Jurkat, Clone E6-1 (cell line): ENCODE results near the gene SIL1.

ENCODE experiments used
- DNase-seq: peaks from one replicate; pipeline ENCODE4 v3.0.0-alpha.2; 2011; ENCODE audit warnings: low read depth, low spot score
- H3K4me3 ChIP-seq: 2 replicates; pipeline ENCODE4 v1.5.1; 2011; ENCODE audit warnings: mild to moderate bottlenecking, low read length, control low read depth, moderate library complexity

Gene SIL1

GRCh38 chr5:138975098-138975847 is 222.9 kb downstream of the SIL1 start:
- no peak overlapping the region for H3K4me3 ChIP-seq
- no peak for DNase-seq

DNA sequence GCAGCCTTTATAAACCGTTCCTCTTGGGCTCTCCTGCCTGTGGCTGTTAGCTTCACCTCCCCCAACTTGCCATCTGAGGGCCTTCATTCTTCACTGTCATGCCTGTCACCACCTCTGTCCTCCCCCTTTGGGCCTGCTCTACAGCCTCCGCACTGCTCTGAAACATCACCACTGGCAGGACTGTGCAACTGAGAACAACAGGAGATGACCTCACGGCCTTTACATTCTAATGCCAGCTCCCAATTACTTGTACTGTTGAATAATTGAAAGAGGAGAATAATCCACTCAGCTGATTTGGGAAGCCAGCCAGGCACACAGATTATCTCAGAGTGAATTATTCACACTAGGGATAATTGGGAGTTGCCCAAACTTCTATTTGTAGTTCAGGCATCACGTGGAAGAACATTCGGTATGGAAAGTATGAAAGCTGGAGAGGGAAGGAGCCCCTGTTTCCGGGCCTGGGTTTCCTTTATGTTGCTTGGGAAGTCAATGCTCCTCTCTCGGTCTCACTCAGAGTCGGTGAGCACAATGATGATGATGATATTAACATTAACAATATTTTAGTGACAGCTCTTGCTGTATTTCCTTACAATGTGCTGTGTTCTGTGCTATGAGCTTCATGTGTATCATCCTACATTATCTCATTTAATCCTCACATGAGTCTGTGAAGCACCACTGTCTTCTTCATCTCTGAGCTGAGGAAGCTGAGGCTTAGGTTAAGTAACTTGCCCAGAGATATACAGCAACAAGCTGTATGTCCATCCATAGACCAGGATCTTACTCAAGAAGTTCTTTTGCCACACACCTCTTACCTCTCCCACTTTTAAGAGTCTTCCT is 223.7 kb downstream of the SIL1 start:
- no peak overlapping the region for H3K4me3 ChIP-seq
- no peak for DNase-seq

GRCh38 chr5:138972836-138973235 is 225.3 kb downstream of the SIL1 start:
- no peak overlapping the region for H3K4me3 ChIP-seq
- DNase-seq = no peak

DNA sequence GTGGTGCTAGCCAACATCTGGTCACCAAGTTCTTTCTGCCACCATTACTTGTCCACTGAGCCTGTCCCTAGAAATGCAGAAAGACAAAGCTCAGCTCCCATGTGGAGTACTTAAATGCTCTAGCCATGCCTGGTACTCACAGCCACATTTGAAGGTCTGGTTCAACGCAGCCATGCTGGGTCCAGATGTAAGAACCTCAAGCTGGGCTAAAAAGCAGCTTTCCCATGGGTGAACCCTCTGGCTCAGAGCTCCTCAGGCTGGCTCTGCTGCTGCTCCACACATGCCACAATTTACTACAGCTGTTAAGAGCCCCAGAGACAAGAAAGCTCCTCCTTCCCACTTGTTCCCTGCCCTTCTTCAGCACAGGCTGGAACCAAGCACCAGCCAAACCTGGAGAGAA is 225.9 kb downstream of the SIL1 start:
- DNase-seq = no peak
- H3K4me3 ChIP-seq = no peak overlapping the region

DNA sequence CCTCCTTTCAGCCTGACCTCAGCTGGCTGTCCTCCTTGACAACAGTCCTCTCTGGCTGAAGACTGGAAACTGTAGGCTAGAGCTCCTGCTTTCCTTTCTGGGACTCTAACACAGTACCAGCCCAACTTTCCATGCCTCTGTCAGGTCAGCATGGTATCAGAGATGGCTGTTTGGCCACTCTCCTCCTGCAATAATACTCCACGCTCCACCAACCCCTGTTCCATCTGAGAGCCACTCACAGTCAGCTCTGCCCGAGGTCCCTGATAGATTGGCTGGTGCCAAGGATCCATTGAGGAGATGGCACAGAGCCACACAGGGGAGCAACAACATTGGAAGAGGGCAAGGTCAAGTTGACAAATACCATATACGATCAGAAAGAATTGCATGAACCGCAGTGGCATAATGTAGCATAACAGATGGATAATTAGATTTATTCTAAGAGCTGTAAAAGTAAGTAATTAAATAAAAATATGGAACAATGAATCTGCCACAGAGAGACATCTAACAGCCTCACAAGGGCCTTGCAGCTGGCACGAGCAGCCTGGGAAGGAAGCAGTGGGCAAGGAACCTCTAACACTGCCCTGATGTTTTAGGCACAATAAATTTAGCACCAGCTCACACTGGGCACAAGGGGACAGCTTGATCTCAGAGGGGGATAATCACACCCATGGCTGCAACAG is 228.7 kb downstream of the SIL1 start:
- DNase-seq = no peak

GRCh38 chr5:138968601-138969000 is 229.6 kb downstream of the SIL1 start:
- no peak for DNase-seq
- H3K4me3 ChIP-seq = no peak overlapping the region

More for the DNA sequence above, 228.7 kb downstream of the SIL1 start:
- no peak overlapping the region for H3K4me3 ChIP-seq

- H3K4me3 ChIP-seq = no peak overlapping the region
- DNase-seq = no peak
These were observed 230.2 kb downstream of the SIL1 start for GRCh38 chr5:138967791-138968448.

DNA sequence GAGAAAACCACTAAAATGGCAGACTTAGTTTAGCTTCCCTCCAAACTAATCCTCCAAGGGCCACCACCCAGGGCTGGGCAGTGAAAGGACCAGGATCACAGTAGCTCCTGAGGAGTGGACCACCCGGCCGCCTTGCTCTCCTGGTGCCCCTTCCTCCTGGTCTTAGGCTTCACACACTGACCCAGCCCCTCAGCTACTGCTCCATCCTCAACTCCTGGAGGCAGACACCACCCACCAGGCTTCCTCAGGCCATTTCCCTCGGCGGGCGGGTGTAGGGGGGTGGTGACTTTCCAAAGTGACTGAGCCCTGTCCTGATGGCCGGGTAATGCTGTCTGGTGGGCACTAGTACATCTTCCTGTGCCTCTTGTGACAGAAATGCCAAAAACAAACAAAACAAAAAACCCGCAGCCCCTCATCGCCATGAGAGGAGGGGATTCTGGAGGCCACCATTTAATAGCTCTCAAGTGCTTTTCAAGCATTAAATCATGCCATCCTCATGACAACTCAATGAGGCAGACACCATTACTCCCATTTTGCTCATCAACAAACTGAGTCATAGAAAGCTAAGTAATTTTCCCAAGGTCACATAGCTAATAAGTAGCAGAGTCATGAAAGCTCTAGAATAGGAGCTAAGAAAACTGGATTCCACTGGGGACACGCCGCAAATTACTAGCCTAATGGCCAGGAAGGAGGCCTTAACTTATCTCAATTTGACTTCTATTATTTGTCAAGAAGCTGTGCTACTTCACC is 231.8 kb downstream of the SIL1 start:
- no peak overlapping the region for H3K4me3 ChIP-seq
- no peak for DNase-seq

DNA sequence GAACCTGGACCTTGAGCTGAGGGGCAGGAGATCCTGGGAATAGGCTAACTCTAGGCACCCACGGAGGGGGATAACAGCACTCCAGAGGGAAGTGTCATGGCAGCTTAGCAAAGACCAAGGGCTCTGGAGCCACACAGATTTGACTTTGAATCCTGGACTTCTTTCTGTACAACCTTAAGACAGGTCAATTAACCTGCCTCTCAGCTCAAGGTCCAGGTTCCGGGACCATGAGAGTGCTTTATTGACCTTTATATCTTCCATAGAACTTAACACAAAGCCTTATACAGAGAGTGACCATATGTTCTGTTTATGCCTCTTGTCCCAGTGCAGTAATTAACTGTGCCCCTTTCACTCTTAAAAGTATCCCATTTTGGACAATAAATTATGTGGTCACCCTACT is 232.5 kb downstream of the SIL1 start:
- no peak for DNase-seq
- H3K4me3 ChIP-seq = no peak overlapping the region

DNA sequence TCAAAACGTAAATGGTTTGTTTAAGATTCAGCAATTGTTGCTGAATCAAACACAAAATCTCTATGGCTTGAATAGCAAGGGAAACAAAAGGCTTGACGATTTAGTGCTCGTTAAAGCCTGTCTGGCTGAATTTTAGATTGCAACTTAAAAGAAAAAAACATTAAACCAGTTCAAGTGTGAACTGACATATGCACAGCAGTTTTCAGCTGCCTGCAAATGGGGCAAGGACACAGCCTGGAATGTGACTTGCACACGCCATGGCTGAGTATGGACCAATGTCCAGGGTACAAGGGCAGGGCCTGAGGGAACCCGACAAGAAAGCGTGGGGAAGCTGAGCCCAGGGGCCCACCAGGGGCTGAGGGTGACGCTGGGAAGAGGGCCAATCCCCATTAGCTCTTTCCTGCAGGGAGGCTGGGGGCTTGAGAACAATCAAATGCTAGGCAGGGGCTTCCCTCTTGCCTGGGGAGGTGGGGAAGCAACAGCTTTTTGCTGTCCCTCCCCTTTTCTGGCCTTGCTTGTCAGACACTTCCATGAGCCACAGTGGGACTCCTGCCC is 233.4 kb downstream of the SIL1 start:
- H3K4me3 ChIP-seq = no peak overlapping the region
- DNase-seq = no peak

DNA sequence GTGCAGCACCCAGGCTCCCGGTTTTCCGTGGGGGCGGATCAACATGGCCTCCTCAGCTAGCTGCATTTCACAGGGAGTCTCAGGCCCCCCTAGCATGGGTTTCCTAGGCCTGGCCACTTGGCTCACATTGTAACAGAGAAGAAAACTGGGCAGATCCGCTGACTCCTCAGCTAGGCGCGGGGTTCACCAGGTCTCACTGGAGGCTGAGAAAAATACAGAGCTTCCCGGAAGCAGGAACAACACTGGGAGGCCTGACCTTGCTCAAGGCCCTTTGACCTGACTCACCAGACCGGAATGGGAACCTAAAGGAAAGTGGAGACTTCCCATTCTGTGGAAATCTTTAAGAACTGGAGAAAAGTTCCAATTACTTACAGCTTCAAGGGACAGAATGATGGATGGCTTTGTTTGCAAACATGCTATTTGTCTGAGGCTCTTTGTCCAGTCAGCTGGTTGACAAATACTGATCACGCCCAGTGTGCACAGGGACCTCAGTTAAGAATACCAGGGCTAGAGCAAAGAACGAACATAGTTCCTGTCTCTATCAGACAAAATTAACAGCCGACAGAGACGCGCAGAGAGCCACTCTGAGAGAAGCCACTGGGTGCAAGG is 234.3 kb downstream of the SIL1 start:
- H3K4me3 ChIP-seq = no peak overlapping the region
- no peak for DNase-seq

- no peak overlapping the region for H3K4me3 ChIP-seq
- DNase-seq = no peak
These were observed 235.4 kb downstream of the SIL1 start for GRCh38 chr5:138962614-138963370.

GRCh38 chr5:138961729-138962128 is 236.4 kb downstream of the SIL1 start:
- H3K4me3 ChIP-seq = no peak overlapping the region
- DNase-seq = no peak

- H3K4me3 ChIP-seq = no peak overlapping the region
- DNase-seq = no peak
These were observed 236.9 kb downstream of the SIL1 start for GRCh38 chr5:138961221-138961620.

DNA sequence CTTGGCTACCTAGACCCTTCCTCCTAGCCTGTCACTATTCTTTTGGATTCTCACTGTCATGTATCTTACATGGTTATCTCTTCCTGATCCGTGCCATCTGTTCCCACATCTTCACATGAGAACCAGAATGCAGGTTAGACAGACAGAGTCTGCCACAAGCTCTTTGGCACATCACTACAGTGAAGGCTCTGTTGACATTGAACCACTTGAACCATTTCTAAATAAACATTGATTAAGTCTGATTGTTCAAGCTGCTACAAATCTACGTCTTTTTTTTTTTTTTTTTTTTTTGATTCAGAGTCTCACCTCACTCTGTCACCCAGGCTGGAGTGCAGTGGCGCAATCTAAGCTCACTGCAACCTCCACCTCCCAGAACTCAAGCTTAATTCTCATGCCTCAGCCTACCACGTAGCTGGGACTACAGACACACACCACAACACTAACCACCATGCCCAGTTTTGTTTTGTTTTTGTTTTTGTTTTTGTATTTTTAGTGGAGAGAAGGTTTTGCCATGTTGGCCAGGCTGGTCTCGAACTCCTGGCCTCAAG is 237.9 kb downstream of the SIL1 start:
- H3K4me3 ChIP-seq = no peak overlapping the region
- no peak for DNase-seq

GRCh38 chr5:138956801-138957200 is 241.4 kb downstream of the SIL1 start:
- H3K4me3 ChIP-seq = no peak overlapping the region
- DNase-seq = no peak

- H3K4me3 ChIP-seq = no peak overlapping the region
- DNase-seq = no peak
These were observed 242.4 kb downstream of the SIL1 start for GRCh38 chr5:138955671-138956295.
